ENCODE measurements around the gene CALML5.

CALML5 gene

DNA sequence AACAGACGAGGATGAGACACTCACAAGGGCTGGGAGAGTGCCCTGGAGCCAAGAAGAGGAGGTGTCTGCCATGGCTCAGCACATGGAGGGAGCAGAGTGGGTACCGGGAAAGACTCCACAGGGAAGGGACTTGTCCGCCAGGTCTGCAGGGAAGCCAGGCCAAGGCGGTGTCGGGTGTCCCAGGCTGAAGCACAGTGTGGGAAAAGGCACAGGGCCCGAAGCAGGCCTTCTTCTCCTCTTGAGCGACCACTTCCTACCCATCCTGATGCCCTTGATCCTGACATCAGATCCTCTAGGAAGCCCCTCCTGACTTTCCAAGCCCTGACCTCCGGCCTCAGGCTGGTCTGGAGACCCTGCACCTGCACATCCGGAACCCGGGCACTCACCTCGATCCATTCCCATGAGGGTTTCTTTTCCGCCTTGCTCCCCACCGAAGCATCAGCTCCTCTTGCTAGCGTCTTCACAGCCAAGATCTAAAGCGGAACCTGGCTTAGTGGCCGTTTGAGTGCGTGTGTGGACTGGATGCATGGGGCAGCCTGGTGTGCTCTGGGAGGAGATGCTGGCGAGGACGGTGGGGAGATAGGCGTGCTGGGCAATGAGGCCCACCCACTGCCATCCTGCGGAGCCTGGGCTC, 33.8 kb upstream of the CALML5 start:
- DNase-seq (ENCODE audit: low read depth in 4 of 4, low spot score in 1 of 4): no peak

DNA sequence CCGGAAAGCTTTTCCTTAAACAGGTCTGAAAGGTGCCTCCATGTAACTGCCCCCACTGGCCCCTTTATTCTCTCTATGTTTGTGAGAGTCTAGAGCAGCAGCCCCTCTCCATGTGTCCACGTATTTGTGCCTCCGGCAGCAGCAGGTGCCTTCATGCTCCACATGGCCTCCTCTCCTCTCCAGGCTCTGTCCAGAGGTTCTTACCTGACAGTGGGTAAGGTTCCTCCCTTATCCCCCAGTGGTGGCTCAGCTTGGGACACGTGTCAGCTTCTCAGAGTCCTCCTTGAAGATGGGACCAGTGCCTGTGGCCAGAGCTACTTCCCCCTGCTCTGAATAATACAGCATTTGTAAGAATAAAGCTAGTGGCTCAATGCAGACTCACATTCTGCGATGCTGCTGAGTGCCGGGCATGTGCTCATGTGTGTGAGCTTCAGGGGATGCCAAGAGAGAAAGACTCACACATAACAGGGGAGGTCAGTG, 33.3 kb upstream of the CALML5 start:
- DNase-seq (ENCODE audit: low read depth in 4 of 4, low spot score in 1 of 4): no peak

DNA sequence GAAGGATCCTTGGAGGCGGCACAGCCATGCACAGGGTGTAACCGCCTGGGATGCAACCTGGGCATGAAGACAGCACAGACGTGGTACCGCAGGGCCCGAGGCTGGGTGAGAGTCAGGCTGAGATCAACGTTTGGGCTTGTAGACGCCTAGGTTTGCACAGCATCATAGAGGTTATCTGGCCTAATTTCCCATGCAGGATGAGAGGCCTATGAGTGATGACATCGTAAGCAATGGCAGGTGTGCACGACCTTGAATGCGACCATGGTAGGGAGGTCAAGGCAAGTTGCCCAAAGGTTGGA, 32.9 kb upstream of the CALML5 start:
- DNase-seq (ENCODE audit: low read depth in 4 of 4, low spot score in 1 of 4): no peak

DNA sequence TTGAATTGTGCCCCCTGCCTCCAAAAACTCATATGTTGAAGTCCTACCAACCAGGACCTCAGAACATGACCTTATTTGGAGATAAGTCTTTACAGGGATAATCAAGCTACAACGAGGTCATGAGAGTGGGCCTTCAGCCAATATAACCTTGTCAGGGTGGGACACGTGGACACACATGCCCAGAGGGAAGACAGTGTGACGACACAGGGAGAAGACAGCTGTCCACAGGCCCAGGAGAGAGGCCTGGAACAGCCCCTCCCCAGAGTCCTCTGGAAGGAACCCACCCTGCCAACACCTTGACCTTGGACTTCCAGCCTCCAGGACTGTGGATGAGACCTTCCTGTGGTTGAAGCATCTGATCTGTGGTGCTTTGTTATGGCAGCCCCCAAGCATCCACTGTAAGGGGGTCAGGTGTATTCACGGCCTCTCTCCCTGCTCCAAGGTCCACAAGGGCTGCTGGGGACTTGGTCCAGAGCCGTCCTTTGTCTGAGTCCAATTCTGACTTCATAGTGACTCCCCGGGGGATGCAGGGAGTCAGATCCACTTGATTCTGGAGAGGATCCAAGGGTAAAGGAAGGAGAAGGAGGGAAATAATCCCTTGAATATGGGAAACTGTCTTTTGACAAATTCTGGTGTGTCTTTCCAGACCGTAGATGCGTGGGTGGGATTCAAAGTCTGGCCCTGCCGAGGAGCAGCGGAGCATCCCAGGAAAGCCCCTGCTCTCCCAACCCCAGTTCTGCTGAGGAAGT, 32.4 kb upstream of the CALML5 start:
- DNase-seq (ENCODE audit: low read depth in 4 of 4, low spot score in 1 of 4): no peak

DNA sequence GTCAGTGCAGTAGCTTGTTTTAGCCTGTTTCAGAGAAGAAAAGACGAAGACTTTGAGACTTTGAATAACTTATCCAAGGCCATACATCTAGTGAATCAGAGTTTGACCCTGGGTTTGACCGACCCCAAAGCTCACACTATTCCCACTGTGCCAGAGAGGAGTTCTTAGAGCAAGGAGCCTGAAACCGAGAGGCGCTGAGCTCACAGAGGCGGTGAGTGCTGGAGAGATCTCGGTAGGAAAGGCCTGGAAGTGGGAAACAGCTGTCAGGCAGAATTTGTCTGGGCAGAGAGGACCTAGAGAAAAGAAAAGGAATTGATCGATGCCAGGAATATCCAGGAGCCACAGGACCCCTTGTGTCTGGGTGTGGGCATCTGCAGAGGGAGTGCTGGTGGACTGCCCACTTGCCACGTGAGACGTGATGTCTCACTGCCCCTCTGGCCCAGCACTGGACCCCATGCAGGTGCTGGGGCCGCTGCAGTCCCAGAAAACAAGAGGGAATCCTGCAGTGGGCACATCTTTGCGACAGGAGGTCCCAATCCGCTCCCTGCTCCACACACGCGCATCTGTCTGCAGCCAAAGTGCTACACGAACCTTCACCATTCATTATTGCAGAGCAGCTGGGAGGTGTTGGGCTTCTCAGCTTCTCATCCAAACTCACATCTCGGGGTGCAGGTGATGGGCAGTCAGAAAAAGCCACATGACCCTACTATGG, 31.6 kb upstream of the CALML5 start:
- DNase-seq (ENCODE audit: low read depth in 4 of 4, low spot score in 1 of 4): no peak

DNA sequence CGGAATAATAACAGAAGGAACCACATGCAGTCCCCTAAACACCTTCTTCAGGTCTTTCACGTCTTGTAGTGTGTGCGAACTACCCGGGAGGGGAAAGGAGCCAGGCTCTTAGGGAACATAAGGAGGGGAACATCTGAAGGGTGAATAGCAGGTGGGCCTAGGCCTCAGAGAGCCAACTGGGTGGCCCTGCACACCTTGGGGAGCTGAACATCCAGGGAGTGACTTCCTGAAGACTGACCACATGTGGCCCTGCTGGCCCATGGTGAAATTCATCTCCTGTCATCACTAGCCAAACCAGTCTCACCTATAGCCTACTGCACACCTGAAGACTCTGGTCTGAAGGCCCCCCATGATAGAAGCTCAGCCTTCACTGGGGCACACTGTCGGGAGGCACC, 31.0 kb upstream of the CALML5 start:
- no peak for DNase-seq (ENCODE audit: low read depth in 4 of 4, low spot score in 1 of 4)

DNA sequence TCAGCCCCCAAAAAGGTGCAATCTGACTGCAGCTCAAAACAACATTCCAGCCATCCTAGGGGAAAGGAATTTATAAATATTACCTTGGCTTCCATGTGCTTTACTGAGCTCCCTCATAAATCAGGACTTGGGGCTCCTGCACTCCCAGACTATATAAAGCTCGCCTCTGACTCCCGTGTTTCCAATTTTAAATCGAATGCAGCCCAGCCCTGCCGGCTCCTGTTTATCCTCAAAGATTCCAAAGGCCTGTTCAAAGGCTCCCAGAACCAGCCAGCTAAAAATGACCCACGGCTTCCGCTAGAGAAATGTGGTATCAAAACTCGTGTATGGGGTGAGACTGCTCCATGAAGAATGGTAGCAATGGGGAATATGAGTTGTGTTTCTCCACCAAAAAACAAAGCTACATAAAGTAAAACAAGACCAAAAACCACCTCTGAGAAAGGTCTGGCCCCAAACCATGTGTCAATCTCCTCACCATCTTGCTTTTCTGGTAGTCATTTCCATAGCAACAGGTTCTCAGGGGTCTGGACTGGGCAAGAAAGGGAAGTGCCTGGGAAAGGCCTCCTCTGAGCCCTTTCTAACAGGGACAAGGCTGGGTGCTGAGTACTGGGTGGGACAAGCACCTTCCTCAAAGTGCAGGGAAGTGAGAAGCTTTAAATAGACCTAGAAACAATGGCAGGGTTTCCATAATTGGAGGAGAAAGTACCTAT, 30.5 kb upstream of the CALML5 start:
- DNase-seq (ENCODE audit: low read depth in 4 of 4, low spot score in 1 of 4): no peak

DNA sequence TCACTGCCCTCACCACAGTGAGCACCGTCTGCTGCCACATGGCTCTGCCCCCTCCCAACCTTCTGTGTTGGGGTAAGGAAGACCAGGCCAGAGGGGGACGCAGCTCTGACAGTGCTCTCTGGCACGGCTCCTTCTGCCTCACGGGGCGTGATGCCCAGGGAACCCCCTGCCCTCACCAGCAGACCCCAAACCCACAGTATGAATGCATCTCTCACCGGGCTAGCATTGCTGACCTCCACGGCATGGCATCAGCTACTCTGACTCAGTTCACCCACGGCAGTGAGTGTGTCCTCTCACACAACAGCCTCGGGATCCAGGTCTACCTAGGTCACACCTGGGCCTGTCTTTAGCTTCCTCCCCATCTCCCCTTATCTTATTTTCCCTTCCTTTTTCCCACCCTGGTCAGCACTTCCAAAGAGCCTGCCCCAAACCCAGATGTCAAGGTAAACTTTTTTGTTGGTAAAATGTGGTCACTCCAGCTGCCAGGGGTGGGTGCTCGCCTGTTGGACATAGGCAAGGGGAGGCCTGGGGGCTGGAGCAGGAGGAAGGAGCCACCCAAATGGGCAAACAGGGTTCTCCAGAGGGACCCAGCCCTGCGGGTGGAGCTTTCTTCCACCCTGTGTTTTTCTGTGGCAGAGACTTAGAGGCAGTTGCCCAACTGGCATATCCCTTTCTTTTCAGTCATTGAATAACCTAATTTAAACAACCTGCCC, 29.8 kb upstream of the CALML5 start:
- DNase-seq (ENCODE audit: low read depth in 4 of 4, low spot score in 1 of 4): no peak

DNA sequence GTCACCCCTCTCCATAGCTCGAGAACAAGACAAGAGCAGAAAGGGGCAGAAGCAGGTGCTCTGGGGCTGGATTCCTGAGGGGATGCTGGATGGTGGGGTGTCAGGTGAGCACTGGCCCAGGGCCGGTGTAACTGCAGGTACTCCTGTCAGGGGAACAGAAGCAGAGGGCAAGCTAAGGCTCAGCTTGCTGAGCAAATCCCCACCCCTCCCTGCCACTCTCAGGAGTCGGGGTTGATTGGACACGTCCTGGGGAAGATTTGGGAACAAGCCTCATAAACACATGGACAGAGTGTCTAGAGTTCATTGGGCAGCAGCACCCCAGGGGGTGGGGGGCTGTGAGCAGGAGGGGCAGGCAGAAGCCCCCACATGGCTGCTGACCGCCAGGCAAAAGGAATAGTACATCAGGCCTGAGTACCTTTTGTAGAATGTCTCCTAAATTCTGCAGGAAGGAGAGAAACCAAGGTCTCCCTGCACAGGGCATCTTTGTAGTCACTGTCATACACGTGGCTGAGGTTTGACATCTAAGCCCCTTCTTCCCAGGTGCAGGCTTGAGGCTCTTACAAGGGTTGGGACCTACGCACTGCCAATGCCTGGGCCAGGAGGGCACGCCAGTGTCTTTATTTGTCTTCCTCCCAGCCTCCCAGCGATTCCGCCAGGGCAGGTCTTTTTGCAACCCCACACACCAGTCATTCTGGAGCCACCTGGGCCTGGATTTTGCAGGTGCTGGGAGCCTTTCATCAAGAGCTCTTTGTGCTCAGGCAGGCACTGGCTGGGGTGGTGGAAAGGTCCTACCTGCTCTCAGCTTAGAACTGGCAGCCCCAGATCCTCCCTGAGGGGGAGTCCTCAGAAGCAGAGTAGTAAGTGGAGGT, 28.2 kb upstream of the CALML5 start:
- DNase-seq (ENCODE audit: low read depth in 4 of 4, low spot score in 1 of 4): no peak

DNA sequence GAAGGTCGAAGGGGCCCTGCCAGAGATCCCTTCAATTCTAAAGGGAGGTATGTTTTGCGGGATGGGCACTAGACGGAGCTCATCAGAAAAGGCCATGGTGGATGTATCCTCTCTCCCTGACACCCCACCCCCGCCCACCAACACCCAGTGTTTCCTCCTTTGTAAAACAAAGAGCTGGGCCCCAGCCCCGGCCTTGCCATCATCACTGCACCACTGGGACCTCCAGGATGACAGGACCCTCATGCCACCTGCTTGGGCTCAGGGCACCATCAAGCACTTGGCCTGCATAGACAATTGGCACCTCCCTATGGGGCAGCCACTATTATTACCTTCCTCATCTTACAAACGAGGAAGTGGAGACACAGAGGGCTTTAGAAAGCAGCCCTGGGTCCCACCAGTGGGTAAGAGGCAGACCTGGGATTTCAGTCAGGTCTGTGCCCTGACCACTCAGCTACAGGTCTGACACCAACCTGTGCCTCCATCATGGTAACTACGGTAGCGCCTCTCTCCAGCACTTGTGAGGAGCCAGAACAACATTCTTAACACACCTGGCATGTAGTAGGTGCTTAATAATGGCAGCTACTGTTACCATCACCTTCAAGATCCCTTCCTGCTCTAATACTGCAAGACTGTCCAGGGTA, 27.4 kb upstream of the CALML5 start:
- DNase-seq (ENCODE audit: low read depth in 4 of 4, low spot score in 1 of 4): no peak

DNA sequence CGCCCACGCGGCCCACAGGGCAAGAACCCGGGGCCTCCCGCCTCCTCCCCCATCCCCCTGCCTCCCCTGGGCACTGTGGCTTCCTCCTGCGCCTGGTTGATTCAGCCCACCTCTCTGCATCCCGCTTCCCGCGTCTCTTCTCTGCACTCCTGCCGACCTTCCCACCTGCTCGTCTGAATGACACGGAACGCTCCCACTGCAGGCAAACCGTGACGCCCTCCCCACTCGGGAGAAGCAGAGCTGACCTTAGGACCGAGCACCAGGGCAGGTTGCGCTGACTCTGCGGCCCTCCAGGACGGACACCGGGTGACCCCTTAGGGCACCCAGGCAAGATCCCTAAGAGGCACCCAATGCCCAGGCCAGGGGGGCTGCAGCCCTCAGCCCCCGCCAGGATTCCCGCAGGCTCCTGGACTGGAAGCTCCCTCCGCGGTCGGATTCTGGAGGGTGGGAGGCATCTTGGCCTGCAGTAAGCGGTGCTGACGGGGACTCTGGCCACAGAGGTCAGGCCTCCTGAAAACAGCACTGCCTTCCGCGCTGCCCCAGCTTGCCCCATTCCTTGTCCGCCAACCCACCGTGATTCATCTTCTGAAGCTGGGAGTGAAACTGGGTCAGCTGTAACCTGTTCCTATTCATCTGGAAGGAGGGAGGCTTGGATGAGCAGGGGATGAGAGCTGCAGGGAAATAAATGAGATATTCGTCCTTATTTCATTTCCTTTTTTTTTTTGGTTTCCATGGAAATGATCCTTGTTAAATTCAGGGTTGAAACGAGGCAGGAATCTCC, 26.4 kb upstream of the CALML5 start:
- DNase-seq (ENCODE audit: low read depth in 4 of 4, low spot score in 1 of 4): no peak

DNA sequence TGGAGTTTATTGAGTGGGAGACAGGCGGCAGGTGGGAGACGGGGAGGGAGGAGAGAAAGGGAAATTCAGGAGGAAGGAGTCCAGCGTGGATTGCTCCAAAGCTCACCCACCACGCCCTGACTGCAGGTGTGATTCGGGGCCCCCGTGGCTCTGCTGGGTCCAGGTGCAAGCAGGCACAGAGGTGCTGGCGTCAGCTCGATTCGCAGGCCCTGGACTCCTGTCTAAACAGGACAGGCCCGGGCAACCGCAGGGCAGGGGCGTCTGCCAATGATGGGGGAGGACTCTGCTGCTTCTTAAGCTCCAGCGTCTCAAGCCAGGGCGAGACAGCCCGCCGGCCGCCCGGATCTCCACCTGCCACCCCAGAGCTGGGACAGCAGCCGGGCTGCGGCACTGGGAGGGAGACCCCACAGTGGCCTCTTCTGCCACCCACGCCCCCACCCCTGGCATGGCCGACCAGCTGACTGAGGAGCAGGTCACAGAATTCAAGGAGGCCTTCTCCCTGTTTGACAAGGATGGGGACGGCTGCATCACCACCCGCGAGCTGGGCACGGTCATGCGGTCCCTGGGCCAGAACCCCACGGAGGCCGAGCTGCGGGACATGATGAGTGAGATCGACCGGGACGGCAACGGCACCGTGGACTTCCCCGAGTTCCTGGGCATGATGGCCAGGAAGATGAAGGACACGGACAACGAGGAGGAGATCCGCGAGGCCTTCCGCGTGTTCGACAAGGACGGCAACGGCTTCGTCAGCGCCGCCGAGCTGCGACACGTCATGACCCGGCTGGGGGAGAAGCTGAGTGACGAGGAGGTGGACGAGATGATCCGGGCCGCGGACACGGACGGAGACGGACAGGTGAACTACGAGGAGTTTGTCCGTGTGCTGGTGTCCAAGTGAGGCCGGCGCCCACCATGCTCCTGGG, 25.5 kb upstream of the CALML5 start, which contains the start of gene CALML3:
TSS of gene CALML3 (plus strand) at position 321 of the 920 bp plus-strand sequence. CDS start at position 446, 125 bp downstream.
- no peak for DNase-seq (ENCODE audit: low read depth in 4 of 4, low spot score in 1 of 4)

DNA sequence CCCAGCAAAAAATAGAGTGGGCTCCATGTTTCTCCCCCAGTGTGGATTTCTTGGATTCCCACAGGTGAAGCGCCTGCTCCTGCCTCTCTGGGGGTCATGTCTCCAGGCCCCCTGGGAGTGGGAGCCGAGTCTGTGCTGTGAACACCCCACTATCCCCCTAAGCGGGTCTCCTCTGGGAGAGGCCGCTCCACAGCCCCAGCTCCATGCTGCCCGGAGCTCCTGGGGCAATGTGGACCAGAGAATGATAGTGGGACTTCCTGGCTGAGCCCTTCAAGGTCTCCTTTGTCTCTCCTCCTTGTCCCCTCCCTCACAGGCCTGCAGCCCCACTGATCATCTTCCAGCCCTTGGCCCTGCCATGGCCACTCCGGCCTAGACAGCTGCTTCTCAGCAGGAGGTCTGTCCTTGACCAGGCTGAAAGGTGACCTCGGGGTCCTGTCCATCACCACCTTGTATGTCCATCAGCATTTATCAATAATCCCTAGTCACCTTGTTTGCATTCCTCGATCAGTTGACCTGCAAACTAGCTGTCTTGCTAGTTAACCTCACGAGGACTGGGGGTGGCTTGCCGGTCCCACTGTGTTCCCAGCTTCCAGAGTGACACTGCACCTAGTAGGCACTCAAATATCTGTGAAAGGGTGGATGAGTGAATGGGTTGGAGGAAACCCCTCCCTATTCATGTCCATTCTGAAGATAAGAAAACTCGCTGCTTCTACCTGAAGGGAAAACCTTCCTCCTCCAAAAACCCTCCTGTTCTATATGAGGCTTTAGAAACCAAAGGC, 24.6 kb upstream of the CALML5 start:
- DNase-seq (ENCODE audit: low read depth in 4 of 4, low spot score in 1 of 4): no peak

DNA sequence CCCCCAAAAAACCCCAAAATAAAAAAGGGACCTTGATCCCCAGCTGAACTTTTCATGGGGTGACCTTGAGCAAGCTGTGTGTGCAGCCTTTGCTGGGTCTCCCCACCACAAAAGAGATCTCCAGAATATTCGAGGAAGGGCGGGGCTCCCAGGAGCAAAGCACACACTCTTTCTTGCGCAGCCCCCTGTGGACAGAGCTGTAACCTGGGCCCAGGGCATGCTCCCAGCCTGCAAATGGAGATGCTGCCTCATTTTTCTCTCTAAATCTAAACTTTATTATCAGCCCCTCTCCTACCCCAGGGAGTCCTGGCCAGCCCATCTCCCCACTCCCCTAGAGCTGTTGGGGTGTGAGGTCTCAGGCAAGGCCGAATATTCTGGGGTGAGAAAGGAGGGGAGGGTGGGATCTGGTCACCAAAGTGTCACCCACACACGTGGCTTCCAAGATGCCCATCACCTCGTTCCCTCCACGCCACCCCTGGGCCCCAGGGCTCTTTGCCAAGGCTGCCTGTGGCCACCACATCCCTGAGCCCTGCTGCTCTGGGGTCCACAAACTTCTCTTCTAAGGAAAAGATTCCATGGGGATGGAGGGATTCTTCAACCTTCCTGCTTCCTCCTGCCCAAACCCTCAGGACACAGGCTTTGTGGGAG, 23.7 kb upstream of the CALML5 start:
- no peak for DNase-seq (ENCODE audit: low read depth in 4 of 4, low spot score in 1 of 4)

DNA sequence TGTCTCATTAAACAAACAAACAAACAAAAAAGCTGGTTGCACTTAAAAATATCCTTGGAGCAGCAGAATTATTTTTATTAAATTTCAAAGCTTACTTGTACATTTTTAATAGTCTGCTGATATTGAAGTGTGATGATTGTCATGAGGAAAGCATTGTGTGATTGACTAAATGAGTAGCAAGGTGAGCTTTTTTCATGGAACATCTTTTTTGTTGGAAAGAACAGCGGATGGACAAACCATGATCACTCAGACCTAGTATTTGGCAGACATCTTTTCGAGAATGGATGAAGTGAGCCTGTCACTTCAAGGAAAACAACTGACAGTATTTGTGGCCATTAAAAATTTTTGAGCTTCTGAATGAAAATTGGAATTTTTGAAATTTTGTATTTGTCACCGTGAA, 19.7 kb upstream of the CALML5 start:
- DNase-seq (ENCODE audit: low read depth in 4 of 4, low spot score in 1 of 4): no peak

DNA sequence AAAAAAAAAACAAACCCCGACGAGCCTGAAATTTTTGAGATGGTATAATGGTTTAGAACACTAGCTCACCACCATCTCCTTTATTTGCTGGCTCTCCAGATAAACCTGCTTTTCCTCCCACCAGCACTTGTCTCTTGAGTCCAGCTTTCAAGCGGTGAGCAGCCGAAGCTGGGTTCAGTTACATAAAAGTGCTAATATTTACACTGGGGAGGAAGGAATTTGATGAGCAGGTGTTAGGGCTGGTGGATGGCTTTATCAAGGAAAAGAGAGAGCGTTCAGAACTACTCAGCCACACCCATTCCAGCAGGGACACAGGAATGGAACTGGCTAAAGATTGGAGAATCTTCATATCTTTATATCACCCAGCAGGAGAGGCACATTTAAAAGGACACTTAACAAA, 18.8 kb upstream of the CALML5 start:
- no peak for DNase-seq (ENCODE audit: low read depth in 4 of 4, low spot score in 1 of 4)

DNA sequence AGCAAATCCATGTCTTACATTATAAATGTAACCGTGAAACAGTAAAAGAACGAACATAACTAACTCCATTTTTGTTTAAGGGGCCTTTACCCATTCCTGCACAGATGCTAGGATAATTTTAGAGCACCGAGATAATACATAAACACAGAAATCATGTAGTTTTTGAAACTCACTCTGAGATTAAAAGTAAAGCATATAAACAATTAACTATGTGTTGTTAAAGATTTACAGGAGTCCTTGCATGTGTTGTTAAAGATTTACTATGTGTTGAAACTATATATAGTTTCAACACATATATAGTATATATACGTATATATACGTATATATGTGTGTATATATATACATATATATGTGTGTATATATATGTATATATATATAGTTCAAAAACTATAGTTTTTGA, 18.2 kb upstream of the CALML5 start:
- DNase-seq (ENCODE audit: low read depth in 4 of 4, low spot score in 1 of 4): no peak

Measured in stimulated activated CD4-positive, alpha-beta T cell treated with anti-CD3 and anti-CD28 coated beads, Interleukin-1b, Interleukin-23, amount 100 ng/mL, for 24 hours (primary cell).